Natural killer cell (primary cell): ENCODE data around the gene CYTL1. TPM values are rescaled to one million over a fixed set of nuclear protein-coding genes. Genes with fewer than 3 reads are reported as not detected.

ENCODE experiments used
- ATAC-seq, 3 donors: fragments of 150-1000 bp in 2 of 3; fragments of 200-7000 bp in 1 of 3; cut with Tn5 transposase; 1 replicate in 1 of 3; 2 replicates in 2 of 3; pipeline ENCODE4 v1.10.0; 2021; ENCODE audit warnings: mild to moderate bottlenecking in 2 of 3, moderate library complexity in 2 of 3
- DNase-seq, 2 donors: peaks; one replicate each; pipeline versions ENCODE4 v3.0.0 to v3.0.0-alpha.2; 2013 to 2021; ENCODE audit warnings: mixed read lengths in 1 of 2
- H3K27ac ChIP-seq: one replicate; pipeline ENCODE4 v1.5.1; 2013; ENCODE audit warnings: mild to moderate bottlenecking, low read length
- H3K27me3 ChIP-seq: one replicate; pipeline ENCODE4 v1.6.1; 2013; ENCODE audit warnings: low read length; ENCODE audit not compliant: control insufficient read depth, insufficient read depth
- H3K36me3 ChIP-seq: one replicate; pipeline ENCODE4 v1.6.1; 2013; ENCODE audit warnings: low read length; ENCODE audit not compliant: control insufficient read depth, insufficient read depth
- H3K4me1 ChIP-seq: one replicate; pipeline ENCODE4 v1.6.1; 2013; ENCODE audit warnings: low read length; ENCODE audit not compliant: control insufficient read depth, insufficient read depth
- H3K4me3 ChIP-seq: one replicate; pipeline ENCODE4 v1.5.1; 2013; ENCODE audit warnings: low read length
- H3K9me3 ChIP-seq: one replicate; pipeline ENCODE4 v1.6.1; 2013; ENCODE audit warnings: low read length; ENCODE audit not compliant: control insufficient read depth, insufficient read depth
- H3K27ac Mint-ChIP-seq, 2 donors: one replicate each; pipeline ENCODE4 v1.8.0; 2022; ENCODE audit warnings: mild to moderate bottlenecking in 2 of 2, mixed read lengths in 2 of 2, moderate library complexity in 1 of 2
- H3K27me3 Mint-ChIP-seq, 2 donors: one replicate each; pipeline ENCODE4 v1.8.0; 2022; ENCODE audit warnings: low read depth in 2 of 2, mixed read lengths in 2 of 2
- H3K36me3 Mint-ChIP-seq: one replicate; pipeline ENCODE4 v1.8.0; 2022; ENCODE audit warnings: mixed read lengths
- H3K4me1 Mint-ChIP-seq, 2 donors: one replicate each; pipeline ENCODE4 v1.8.0; 2022; ENCODE audit warnings: mixed read lengths in 2 of 2
- H3K4me3 Mint-ChIP-seq: one replicate; pipeline ENCODE4 v1.8.0; 2022; ENCODE audit warnings: mild to moderate bottlenecking, moderate library complexity, mixed read lengths
- H3K9me3 Mint-ChIP-seq, 2 donors: one replicate each; pipeline ENCODE4 v1.8.0; 2022; ENCODE audit warnings: mixed read lengths in 2 of 2
- CTCF ChIP-seq: fragments of 200-600 bp; IDR thresholded peaks from one replicate; pipeline ENCODE4 v1.8.0; 2022; ENCODE audit warnings: antibody characterized with exemption
- WGBS: methylation state at CpG from one replicate; pipeline ENCODE4 v1.1.7; 2013; ENCODE audit warnings: missing lambda C conversion rate; ENCODE audit not compliant: insufficient coverage; 5-methylcytosine and 5-hydroxymethylcytosine counted together
- intact Hi-C: fragments of 100-400 bp; cut with micrococcal nuclease; formaldehyde crosslinking; loops from one replicate; pipeline ENCODE4 v1.14.2; 2022
- total RNA-seq, 4 donors: library from RNA; stranded (reverse); fragments of 120-200 nt in 1 of 4; gene quantifications; one replicate each; pipeline versions ENCODE4 v1.2.3 to v1.2.4, GENCODE V29; 2013 to 2022

CYTL1 gene
- total RNA-seq, 3 donors from 2014 or later (not counting 1 experiment from before 2014, with no cell fraction given): 1.00 to 4.4 (median 1.9) TPM

GRCh38 chr4:4971796-4972195, 47.5 kb downstream of the CYTL1 start:
- WGBS: no CpG with 5 or more reads among the region's 1 CpG
- no peak overlapping the region for H3K27ac ChIP-seq
- DNase-seq (no peak), ATAC-seq (no peak)
- Mint-ChIP-seq H3K36me3 (peaks cover 10% of the 10 kb centered on the region), H3K27ac (no peak overlapping the region), H3K4me3 (no peak overlapping the region), H3K9me3 (no peaks in the 10 kb centered on the region), H3K27me3 (peaks cover 8 to 22% of the 10 kb centered on the region in 2 donors), H3K4me1 (no peaks in the 10 kb centered on the region)
- no peaks in the 10 kb centered on the region for H3K36me3 ChIP-seq
- no peaks in the 10 kb centered on the region for H3K4me1 ChIP-seq
- intact Hi-C loops: no loop called here
- no peaks in the 10 kb centered on the region for H3K27me3 ChIP-seq
- no peak overlapping the region for H3K4me3 ChIP-seq
- H3K9me3 ChIP-seq: peaks cover 14% of the 10 kb centered on the region
- no peak for TF ChIP-seq CTCF

GRCh38 chr4:4969298-4969697, 50.0 kb downstream of the CYTL1 start:
- Mint-ChIP-seq H3K4me1 (no peaks in the 10 kb centered on the region), H3K36me3 (peaks cover 2% of the 10 kb centered on the region), H3K4me3 (no peak overlapping the region), H3K9me3 (peaks cover 0 to 4% of the 10 kb centered on the region in 2 donors), H3K27ac (no peak overlapping the region), H3K27me3 (peaks cover 7 to 22% of the 10 kb centered on the region in 2 donors)
- intact Hi-C loops: no loop called here
- no peak overlapping the region for H3K27ac ChIP-seq
- WGBS: 90% methylated on average over 8 of the region's 8 CpGs
- H3K9me3 ChIP-seq: peaks cover under 1% of the 10 kb centered on the region
- no peak overlapping the region for H3K4me3 ChIP-seq
- no peak for TF ChIP-seq CTCF
- H3K4me1 ChIP-seq: no peaks in the 10 kb centered on the region
- no peaks in the 10 kb centered on the region for H3K36me3 ChIP-seq
- DNase-seq (no peak), ATAC-seq (no peak)
- H3K27me3 ChIP-seq: no peaks in the 10 kb centered on the region

GRCh38 chr4:4968161-4968725, 51.0 kb downstream of the CYTL1 start:
- H3K4me3 Mint-ChIP-seq: no peak overlapping the region
- peaks cover 5 to 22% of the 10 kb centered on the region in 2 donors for H3K27me3 Mint-ChIP-seq
- Histone ChIP-seq H3K4me3 (no peak overlapping the region), H3K36me3 (no peaks in the 10 kb centered on the region), H3K9me3 (peaks cover 4% of the 10 kb centered on the region), H3K27me3 (no peaks in the 10 kb centered on the region), H3K27ac (no peak overlapping the region), H3K4me1 (no peaks in the 10 kb centered on the region)
- intact Hi-C loops: no loop called here
- DNase-seq (no peak), ATAC-seq (no peak)
- H3K27ac Mint-ChIP-seq: no peak overlapping the region
- H3K4me1 Mint-ChIP-seq: no peaks in the 10 kb centered on the region
- peaks cover 2 to 7% of the 10 kb centered on the region in 2 donors for H3K9me3 Mint-ChIP-seq
- 88% methylated on average over 4 of the region's 4 CpGs for WGBS
- peaks cover 12% of the 10 kb centered on the region for H3K36me3 Mint-ChIP-seq
- TF ChIP-seq CTCF: no peak

Other genes with a start within 250 kb of the CYTL1 start
- not detected for gene MSX1, start 159.8 kb downstream of the CYTL1 start, total RNA-seq
- under 1 TPM in 2 of 3 donors, not detected in 1; 0.32 to 0.33 TPM for gene STK32B, start 32.0 kb upstream of the CYTL1 start, total RNA-seq